Pancreas (tissue), 10 donors: ENCODE measurements around the gene RAB1A. TPM values are rescaled to one million over a fixed set of nuclear protein-coding genes. Genes with fewer than 3 reads are reported as not detected.
A peak's percentile ranks its signal among the peaks of the same experiment; 100 is the strongest.
"Not testable (repeated sequence)": the region's sequence is repeated elsewhere in the genome, so short reads cannot be mapped to it uniquely, and the experiment has no call there.

ENCODE experiments used
- ATAC-seq, 4 donors: fragments of 200-7000 bp; cut with Tn5 transposase; one replicate each; pipeline versions ENCODE4 v1.8.0 to v1.9.1; 2020; ENCODE audit warnings: mild to moderate bottlenecking in 4 of 4, moderate library complexity in 4 of 4
- DNase-seq, 6 donors: peaks; one replicate each; pipeline ENCODE4 v3.0.0-alpha.2; 2020
- FAIRE-seq: peaks from 2 replicates; lab custom pipeline; 2012; peaks lifted over from hg19 to GRCh38; lab: Jason Lieb, UNC
- H3K27ac ChIP-seq, 4 donors: fragments of 200-600 bp; sonication (generic); 1 replicate in 3 of 4; 2 replicates in 1 of 4; pipeline versions ENCODE4 v1.5.0 to v1.8.0; 2020
- H3K27me3 ChIP-seq, 4 donors: fragments of 200-600 bp; one replicate each; pipeline ENCODE4 v1.8.0; 2021
- H3K36me3 ChIP-seq, 3 donors: fragments of 200-600 bp; sonication (generic) in 1 of 3; one replicate each; pipeline versions ENCODE4 v1.5.0 to v1.8.0; 2020 to 2021
- H3K4me1 ChIP-seq, 3 donors: fragments of 200-600 bp; one replicate each; pipeline ENCODE4 v1.8.0; 2021
- H3K4me3 ChIP-seq, 4 donors: fragments of 200-600 bp; sonication (generic) in 2 of 4; one replicate each; pipeline versions ENCODE4 v1.5.0 to v1.8.0; 2020 to 2021
- H3K9me3 ChIP-seq, 4 donors: fragments of 200-600 bp; one replicate each; pipeline ENCODE4 v1.8.0; 2021
- WGBS, 2 donors: extraction: QIAGEN DNeasy Blood & Tissue Kit; methylation state at CpG; one replicate each; pipeline ENCODE4 v1.1.7; 2013; 5-methylcytosine and 5-hydroxymethylcytosine counted together
- intact Hi-C, 3 donors: fragments of 100-400 bp; cut with DNase I; formaldehyde crosslinking; loops; one replicate each; pipeline versions ENCODE4 v1.11.1 to v1.14.2; 2022
- polyA plus RNA-seq, 2 donors: library from polyadenylated mRNA; stranded (reverse); fragments of 200-250 nt; gene quantifications; one replicate each; pipeline ENCODE4 v1.2.3, GENCODE V29; 2013
- total RNA-seq, 6 donors: library from RNA; stranded (reverse); fragmentation: NEBNext Ultra II Directional in 4 of 6; extraction: Animal tissue kit (Norgen Biotek cat#: 25700) in 4 of 6; gene quantifications; one replicate each; pipeline versions ENCODE4 v1.2.1 to v1.2.4, GENCODE V29; 2021 to 2023
- TF ChIP-seq, protein P1 (sequence below), 4 donors: fragments of 200-600 bp; sonication (generic) in 3 of 4; IDR thresholded peaks; one replicate each; pipeline versions ENCODE4 v1.5.0 to v1.8.0; 2021; ENCODE audit warnings: antibody characterized with exemption in 4 of 4
- donor health status: healthy with polysubstance abuse.
- donor health status: DM: no; HTN: no; CAD: no; lungs with moderate emphysema.
- donor health status: DM: no; HTN: no; CAD: no.
- donor health status: control.
- donor health status: control.
- donor health status: Bipolar disorder and iron deficiency.
- donor health status: DM: yes; HTN: yes; CAD: no.
- donor health status: DM: no; HTN: no; CAD: no.
- donor health status: DM: no; HTN: no; CAD: no.
- donor health status: DM: yes; HTN: yes; CAD: no.

RAB1A gene
- total and polyA plus RNA-seq, 8 donors, result 43.1 to 84.0 (median 67.5) TPM

DNA sequence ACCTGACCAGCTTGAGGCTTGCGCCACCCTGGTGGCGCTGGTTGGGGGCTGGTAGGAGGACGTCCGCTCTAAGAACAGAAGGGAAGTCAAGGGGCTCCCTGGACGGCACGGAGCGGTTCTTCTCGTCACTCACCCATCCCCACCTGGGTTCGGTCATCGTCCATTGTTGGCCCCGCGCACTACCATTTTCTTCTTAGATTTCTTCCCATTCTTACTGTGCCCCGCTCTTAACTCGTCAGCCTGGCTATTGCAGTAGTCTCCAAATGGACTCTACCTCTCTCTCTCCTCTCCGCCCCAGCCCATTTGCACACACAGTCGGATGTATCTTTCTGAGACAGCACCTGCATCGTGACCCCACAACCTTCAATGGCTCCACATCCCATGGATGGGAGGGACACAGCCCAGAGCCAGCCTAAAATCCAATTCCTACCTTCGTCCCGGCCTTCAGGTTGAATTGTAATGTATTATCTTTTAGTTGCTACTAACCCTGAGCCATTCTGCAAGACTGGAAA is 814 bp upstream of the RAB1A start:
- ATAC-seq, result peak; percentile 40 to 60 (median 56)
- no peak for DNase-seq
- FAIRE-seq, result no peak
- Histone ChIP-seq H3K9me3 (no peaks in the 10 kb centered on the region), H3K36me3 (no peaks in the 10 kb centered on the region), H3K4me1 (peaks cover 4 to 25% (median 4%) of the 10 kb centered on the region in 3 donors), H3K27ac (peak overlapping the region; percentile 95 to 98 (median 97)), H3K27me3 (no peaks in the 10 kb centered on the region), H3K4me3 (peak overlapping the region; percentile 16 to 89 (median 76))
- TF ChIP-seq, protein P1, sequence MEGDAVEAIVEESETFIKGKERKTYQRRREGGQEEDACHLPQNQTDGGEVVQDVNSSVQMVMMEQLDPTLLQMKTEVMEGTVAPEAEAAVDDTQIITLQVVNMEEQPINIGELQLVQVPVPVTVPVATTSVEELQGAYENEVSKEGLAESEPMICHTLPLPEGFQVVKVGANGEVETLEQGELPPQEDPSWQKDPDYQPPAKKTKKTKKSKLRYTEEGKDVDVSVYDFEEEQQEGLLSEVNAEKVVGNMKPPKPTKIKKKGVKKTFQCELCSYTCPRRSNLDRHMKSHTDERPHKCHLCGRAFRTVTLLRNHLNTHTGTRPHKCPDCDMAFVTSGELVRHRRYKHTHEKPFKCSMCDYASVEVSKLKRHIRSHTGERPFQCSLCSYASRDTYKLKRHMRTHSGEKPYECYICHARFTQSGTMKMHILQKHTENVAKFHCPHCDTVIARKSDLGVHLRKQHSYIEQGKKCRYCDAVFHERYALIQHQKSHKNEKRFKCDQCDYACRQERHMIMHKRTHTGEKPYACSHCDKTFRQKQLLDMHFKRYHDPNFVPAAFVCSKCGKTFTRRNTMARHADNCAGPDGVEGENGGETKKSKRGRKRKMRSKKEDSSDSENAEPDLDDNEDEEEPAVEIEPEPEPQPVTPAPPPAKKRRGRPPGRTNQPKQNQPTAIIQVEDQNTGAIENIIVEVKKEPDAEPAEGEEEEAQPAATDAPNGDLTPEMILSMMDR (IDR thresholded peaks at IDR 0.05), result no peak
- intact Hi-C loops, result no loop called here
- WGBS, 2 donors, result 7 to 8% methylated on average over 17 to 19 of the region's 19 CpGs

DNA sequence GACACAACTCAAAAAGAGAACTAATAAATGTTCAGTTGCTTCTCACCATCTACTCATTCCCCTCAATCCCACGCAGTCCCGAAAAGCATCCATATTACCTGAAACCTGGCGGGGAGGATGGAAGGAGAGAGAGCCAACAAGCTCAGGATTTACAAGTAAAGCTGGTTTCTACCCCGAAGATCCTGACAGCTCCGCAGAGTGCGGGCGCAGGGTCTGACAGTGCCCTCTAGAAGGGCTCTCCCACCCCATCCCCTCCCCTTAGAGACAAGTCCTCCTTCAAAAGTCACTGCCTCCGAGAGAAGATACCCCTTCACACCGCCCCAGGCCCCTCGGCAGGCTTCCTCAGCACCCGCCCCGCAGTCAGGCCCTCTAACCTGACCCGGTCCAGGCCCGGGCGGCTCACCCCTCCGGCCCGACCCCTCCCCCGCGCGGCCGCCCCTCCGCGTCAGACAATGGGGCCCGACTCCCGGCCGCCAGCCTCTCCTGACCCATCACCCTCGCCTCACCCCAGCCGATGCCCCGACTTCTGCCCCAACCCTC is 550 bp downstream of the RAB1A start:
- 0 to 1% methylated on average over 18 to 29 of the region's 29 CpGs for WGBS, 2 donors
- Histone ChIP-seq H3K27ac (peak overlapping the region; percentile 86 to 98 (median 96)), H3K4me3 (peak overlapping the region; percentile 67 to 89 (median 76)), H3K4me1 (peaks cover 13 to 39% (median 16%) of the 10 kb centered on the region in 3 donors), H3K36me3 (no peaks in the 10 kb centered on the region), H3K9me3 (no peaks in the 10 kb centered on the region), H3K27me3 (no peaks in the 10 kb centered on the region)
- ATAC-seq (peak; percentile 27 to 44 (median 30)), DNase-seq (peak in 3 of 6 donors; percentile 54 to 83 (median 57)), FAIRE-seq (no peak)
- intact Hi-C loops, result loop anchor here in 1 of 3 donors (10.0 kb wide), 1 partner anchor 55 kb away; no protein-coding TSS in a partner anchor
- TF ChIP-seq, protein P1 (IDR thresholded peaks at IDR 0.05), result no peak

DNA sequence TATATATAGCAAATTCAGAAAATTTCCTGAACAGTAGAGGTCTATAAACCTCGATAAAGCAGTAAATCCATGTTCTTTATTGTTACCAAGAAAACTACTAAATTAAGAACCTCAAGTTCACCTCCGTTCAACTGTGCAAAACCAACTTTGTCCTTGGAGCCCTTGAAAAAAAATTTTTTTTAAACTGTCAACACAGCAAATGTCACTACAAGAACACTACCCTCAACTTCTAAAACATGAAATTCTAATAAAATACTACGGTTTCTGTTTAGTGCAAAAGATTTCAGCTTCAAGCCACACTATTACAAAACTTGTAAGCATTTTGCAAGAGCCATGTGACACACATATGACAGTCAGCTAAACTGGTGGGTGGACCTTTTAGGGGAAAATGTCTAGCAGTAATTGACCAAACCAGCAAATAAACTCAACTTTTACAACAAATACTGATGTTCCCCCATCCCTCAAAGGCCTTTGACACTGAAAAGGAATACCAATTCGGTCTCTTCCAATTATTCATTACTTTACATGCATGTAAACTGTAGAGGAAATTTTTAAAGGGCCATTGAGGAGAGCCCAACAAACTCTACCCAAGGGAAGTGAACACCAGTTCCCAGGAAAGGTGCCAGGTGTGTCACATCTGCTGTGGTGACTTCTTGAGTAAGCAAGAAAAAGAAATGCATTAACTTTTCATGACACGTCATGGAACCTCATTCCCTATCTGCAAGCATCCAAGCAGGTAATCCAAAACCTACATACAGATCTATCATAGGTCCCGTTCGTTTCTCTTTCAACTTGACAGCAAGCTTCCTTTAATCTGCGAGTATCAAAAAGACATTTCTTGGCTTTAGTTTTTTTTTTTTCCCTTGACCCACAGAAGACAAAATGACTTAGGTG is 1.4 kb downstream of the RAB1A start:
- no peak for FAIRE-seq
- no peaks in the 10 kb centered on the region for H3K27me3 ChIP-seq
- DNase-seq, result peak in 4 of 6 donors; percentile 67 to 80 (median 72)
- peak overlapping the region; percentile 67 to 89 (median 76) for H3K4me3 ChIP-seq
- WGBS, 2 donors, result 3 to 5% methylated on average over 8 of the region's 8 CpGs
- no peaks in the 10 kb centered on the region for H3K9me3 ChIP-seq
- peak overlapping the region; percentile 86 to 98 (median 96) for H3K27ac ChIP-seq
- peaks cover 15 to 44% (median 22%) of the 10 kb centered on the region in 3 donors for H3K4me1 ChIP-seq
- no peaks in the 10 kb centered on the region for H3K36me3 ChIP-seq
- intact Hi-C loops, result loop anchor here in 1 of 3 donors (10.0 kb wide), 1 partner anchor 54 kb away; no protein-coding TSS in a partner anchor
- TF ChIP-seq, protein P1 (IDR thresholded peaks at IDR 0.05), result no peak
- ATAC-seq, result peak; percentile 3 to 14 (median 8)

DNA sequence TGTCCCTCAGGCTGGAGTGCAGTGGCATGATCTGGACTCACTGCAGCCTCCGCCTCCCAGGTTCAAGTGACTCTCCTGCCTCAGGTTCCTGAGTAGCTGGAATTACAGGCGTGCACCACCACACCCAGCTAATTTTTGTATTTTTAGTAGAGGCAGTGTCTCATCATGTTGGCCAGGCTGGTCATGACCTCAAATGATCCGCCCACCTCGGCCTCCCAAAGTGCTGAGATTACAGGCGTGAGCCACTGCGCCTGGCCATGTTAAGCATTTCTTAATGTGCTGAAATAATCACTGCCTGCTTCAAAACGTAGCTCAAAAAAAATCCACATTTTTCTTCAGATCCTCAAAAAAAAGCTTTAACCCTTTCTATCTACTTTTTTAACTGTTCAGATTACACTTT is 4.4 kb downstream of the RAB1A start:
- not testable (repeated sequence) for ATAC-seq, H3K36me3 ChIP-seq, H3K27me3 ChIP-seq, H3K9me3 ChIP-seq, H3K4me3 ChIP-seq, DNase-seq, FAIRE-seq
- Histone ChIP-seq H3K4me1 (peaks cover 18 to 51% (median 27%) of the 10 kb centered on the region in 3 donors), H3K27ac (peak overlapping the region in 1 of 4 donors; percentile 28)
- WGBS, 2 donors, result 43 to 66% methylated on average over 7 of the region's 7 CpGs
- intact Hi-C loops, result loop anchor here in 1 of 3 donors (10.0 kb wide), 1 partner anchor 51 kb away; no protein-coding TSS in a partner anchor

DNA sequence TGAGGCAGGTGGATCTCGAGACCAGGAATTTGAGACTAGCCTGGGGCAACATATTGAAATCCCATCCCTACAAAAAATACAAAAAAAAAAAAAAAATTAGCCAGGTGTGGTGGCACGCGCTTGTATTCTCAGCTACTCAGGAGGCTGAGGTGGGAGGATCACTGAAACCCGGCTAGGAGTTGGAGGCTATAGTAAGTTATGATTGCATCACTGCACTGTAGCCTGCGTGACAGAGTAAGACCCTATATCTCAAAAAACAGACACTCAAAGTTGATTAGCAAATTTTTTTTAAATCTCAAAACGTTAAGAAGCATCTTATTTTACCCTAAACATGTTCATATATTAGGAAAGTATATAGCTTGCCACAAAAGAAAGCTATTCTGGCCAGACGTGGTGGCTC is 7.6 kb downstream of the RAB1A start:
- H3K36me3 ChIP-seq, result no peaks in the 10 kb centered on the region
- DNase-seq, result no peak
- WGBS, 2 donors, result 67 to 82% methylated on average over 7 of the region's 7 CpGs
- intact Hi-C loops, result loop anchor here in 1 of 3 donors (10.0 kb wide), 1 partner anchor 48 kb away; no protein-coding TSS in a partner anchor
- TF ChIP-seq, protein P1 (IDR thresholded peaks at IDR 0.05), result no peak
- no peak overlapping the region for H3K27ac ChIP-seq
- no peaks in the 10 kb centered on the region for H3K9me3 ChIP-seq
- no peak for FAIRE-seq
- ATAC-seq, result no peak
- H3K4me1 ChIP-seq, result peaks cover 18 to 50% (median 33%) of the 10 kb centered on the region in 3 donors
- H3K27me3 ChIP-seq, result no peaks in the 10 kb centered on the region
- no peak overlapping the region for H3K4me3 ChIP-seq
